OCI-LY1 (cell line): ENCODE measurements around the gene PXK.

Experiments used
- CTCF ChIP-seq: fragments of 200-600 bp; sonication (generic), shearing (Covaris generic); IDR thresholded peaks from 2 replicates; pipeline ENCODE4 v1.5.1; 2017; ENCODE audit warnings: mild to moderate bottlenecking, antibody characterized with exemption, low read length, moderate library complexity, mixed read lengths
- EZH2 ChIP-seq: fragments of 200-600 bp; sonication (generic), shearing (Covaris generic); IDR thresholded peaks from 2 replicates; pipeline ENCODE4 v1.8.0; 2017; ENCODE audit warnings: borderline replicate concordance, mixed run types, mild to moderate bottlenecking, antibody characterized with exemption, low read length, moderate library complexity, mixed read lengths

GRCh38 chr3:58388550-58389091 is 55.9 kb downstream of the PXK start:
- TF ChIP-seq CTCF (no peak), EZH2 (no peak)
